Loucy (cell line): Measurements from ENCODE around the gene TMEM114.

ENCODE experiments used
- H2AFZ ChIP-seq: fragments of 200-600 bp; sonication (generic); 2 replicates; pipeline ENCODE4 v1.6.0; 2016; ENCODE audit warnings: antibody characterized with exemption, mild to moderate bottlenecking, low read length, moderate library complexity
- H3F3A ChIP-seq: fragments of 200-600 bp; 2 replicates; pipeline ENCODE4 v1.6.0; 2016; ENCODE audit warnings: antibody characterized with exemption, low read depth, mild to moderate bottlenecking
- H3K27me3 ChIP-seq: fragments of 200-600 bp; sonication (generic); 2 replicates; pipeline ENCODE4 v1.6.1; 2014; ENCODE audit warnings: low read length, mild to moderate bottlenecking; ENCODE audit not compliant: insufficient read depth, poor library complexity, severe bottlenecking
- H3K36me3 ChIP-seq: fragments of 200-600 bp; sonication (generic); 2 replicates; pipeline ENCODE4 v1.6.1; 2016; ENCODE audit warnings: low read length; ENCODE audit not compliant: insufficient read depth
- H3K4me1 ChIP-seq: fragments of 200-600 bp; sonication (generic); 2 replicates; pipeline ENCODE4 v1.5.1; 2014; ENCODE audit warnings: low read length, mild to moderate bottlenecking; ENCODE audit not compliant: insufficient read depth, poor library complexity, severe bottlenecking
- H3K4me2 ChIP-seq: fragments of 200-600 bp; sonication (generic); 2 replicates; pipeline ENCODE4 v1.6.0; 2014; ENCODE audit warnings: antibody characterized with exemption, low read length, low read depth, mild to moderate bottlenecking; ENCODE audit not compliant: poor library complexity, severe bottlenecking
- H3K4me3 ChIP-seq: fragments of 200-600 bp; sonication (generic); 2 replicates; pipeline ENCODE4 v1.5.1; 2014; ENCODE audit warnings: low read length, mild to moderate bottlenecking, mixed read lengths; ENCODE audit not compliant: poor library complexity, severe bottlenecking
- H3K79me2 ChIP-seq: fragments of 200-600 bp; sonication (generic); 2 replicates; pipeline ENCODE4 v1.6.1; 2014; ENCODE audit warnings: low read length; ENCODE audit not compliant: insufficient read depth
- H3K9ac ChIP-seq: fragments of 200-600 bp; sonication (generic); 2 replicates; pipeline ENCODE4 v1.6.0; 2014; ENCODE audit warnings: mild to moderate bottlenecking, low read depth, low read length, moderate library complexity; ENCODE audit not compliant: poor library complexity, severe bottlenecking
- H3K9me2 ChIP-seq: fragments of 200-600 bp; sonication (generic); replicated peaks from 2 replicates; pipeline ENCODE4 v1.6.1; 2016; ENCODE audit warnings: low read depth, low read length, mixed read lengths
- H3K9me3 ChIP-seq: fragments of 200-600 bp; sonication (generic); 2 replicates; pipeline ENCODE4 v1.6.1; 2014; ENCODE audit warnings: mild to moderate bottlenecking, antibody characterized with exemption, low read length, low read depth; ENCODE audit not compliant: insufficient read depth
- H4K20me1 ChIP-seq: fragments of 200-600 bp; sonication (generic); 2 replicates; pipeline ENCODE4 v1.6.0; 2014; ENCODE audit warnings: antibody characterized with exemption, low read length, mild to moderate bottlenecking; ENCODE audit not compliant: insufficient read depth, poor library complexity, severe bottlenecking
- EZH2phosphoT487 ChIP-seq: fragments of 200-600 bp; IDR thresholded peaks from 2 replicates; pipeline ENCODE4 v1.6.1; 2018; ENCODE audit warnings: antibody characterized with exemption, mild to moderate bottlenecking, moderate library complexity, borderline replicate concordance
- TF ChIP-seq, protein P1 (sequence below): fragments of 200-600 bp; sonication (generic); conservative IDR thresholded peaks from 2 replicates; pipeline ENCODE4 v1.5.1; 2014; ENCODE audit warnings: mild to moderate bottlenecking, antibody characterized with exemption, low read length

TMEM114 gene

GRCh38 chr16:8549843-8550412 is 40.4 kb downstream of the TMEM114 start:
- Histone ChIP-seq H3K9ac (no peak overlapping the region), H3K4me2 (no peak overlapping the region), H4K20me1 (no peaks in the 10 kb centered on the region), H3K27me3 (no peaks in the 10 kb centered on the region), H3K36me3 (no peaks in the 10 kb centered on the region), H3F3A (no peaks in the 10 kb centered on the region), H3K4me1 (no peaks in the 10 kb centered on the region), H3K9me3 (no peaks in the 10 kb centered on the region), H3K79me2 (no peaks in the 10 kb centered on the region), H3K9me2 (no peaks in the 10 kb centered on the region), H2AFZ (no peak overlapping the region), H3K4me3 (no peak overlapping the region)
- TF ChIP-seq, protein P1, sequence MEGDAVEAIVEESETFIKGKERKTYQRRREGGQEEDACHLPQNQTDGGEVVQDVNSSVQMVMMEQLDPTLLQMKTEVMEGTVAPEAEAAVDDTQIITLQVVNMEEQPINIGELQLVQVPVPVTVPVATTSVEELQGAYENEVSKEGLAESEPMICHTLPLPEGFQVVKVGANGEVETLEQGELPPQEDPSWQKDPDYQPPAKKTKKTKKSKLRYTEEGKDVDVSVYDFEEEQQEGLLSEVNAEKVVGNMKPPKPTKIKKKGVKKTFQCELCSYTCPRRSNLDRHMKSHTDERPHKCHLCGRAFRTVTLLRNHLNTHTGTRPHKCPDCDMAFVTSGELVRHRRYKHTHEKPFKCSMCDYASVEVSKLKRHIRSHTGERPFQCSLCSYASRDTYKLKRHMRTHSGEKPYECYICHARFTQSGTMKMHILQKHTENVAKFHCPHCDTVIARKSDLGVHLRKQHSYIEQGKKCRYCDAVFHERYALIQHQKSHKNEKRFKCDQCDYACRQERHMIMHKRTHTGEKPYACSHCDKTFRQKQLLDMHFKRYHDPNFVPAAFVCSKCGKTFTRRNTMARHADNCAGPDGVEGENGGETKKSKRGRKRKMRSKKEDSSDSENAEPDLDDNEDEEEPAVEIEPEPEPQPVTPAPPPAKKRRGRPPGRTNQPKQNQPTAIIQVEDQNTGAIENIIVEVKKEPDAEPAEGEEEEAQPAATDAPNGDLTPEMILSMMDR, result no peak
- TF ChIP-seq EZH2phosphoT487, result no peak

GRCh38 chr16:8548166-8548565 is 42.1 kb downstream of the TMEM114 start:
- Histone ChIP-seq H3K4me3 (no peak overlapping the region), H3K79me2 (no peaks in the 10 kb centered on the region), H3K9ac (no peak overlapping the region), H2AFZ (no peak overlapping the region), H3F3A (no peaks in the 10 kb centered on the region), H3K27me3 (no peaks in the 10 kb centered on the region), H3K36me3 (no peaks in the 10 kb centered on the region), H3K9me3 (no peaks in the 10 kb centered on the region), H4K20me1 (no peaks in the 10 kb centered on the region), H3K9me2 (no peaks in the 10 kb centered on the region), H3K4me1 (no peaks in the 10 kb centered on the region), H3K4me2 (no peak overlapping the region)
- TF ChIP-seq, protein P1, result no peak
- no peak for TF ChIP-seq EZH2phosphoT487

GRCh38 chr16:8547762-8548161 is 42.5 kb downstream of the TMEM114 start:
- H3F3A ChIP-seq, result no peaks in the 10 kb centered on the region
- TF ChIP-seq, protein P1, result no peak
- no peak for TF ChIP-seq EZH2phosphoT487
- no peaks in the 10 kb centered on the region for H4K20me1 ChIP-seq
- no peaks in the 10 kb centered on the region for H3K9me2 ChIP-seq
- no peak overlapping the region for H3K4me3 ChIP-seq
- H2AFZ ChIP-seq, result no peak overlapping the region
- H3K36me3 ChIP-seq, result no peaks in the 10 kb centered on the region
- H3K79me2 ChIP-seq, result no peaks in the 10 kb centered on the region
- H3K9me3 ChIP-seq, result no peaks in the 10 kb centered on the region
- no peak overlapping the region for H3K9ac ChIP-seq
- H3K27me3 ChIP-seq, result no peaks in the 10 kb centered on the region
- no peak overlapping the region for H3K4me2 ChIP-seq
- no peaks in the 10 kb centered on the region for H3K4me1 ChIP-seq
